Measurements from ENCODE around the gene MXRA8.
"Not testable (repeated sequence)": the region's sequence is repeated elsewhere in the genome, so short reads cannot be mapped to it uniquely, and the experiment has no call there.

The MXRA8 gene

GRCh38 chr1:1318777-1319645, 39.3 kb downstream of the MXRA8 start:
- no peak for DNase-seq

- DNase-seq = no peak
These were observed 40.2 kb downstream of the MXRA8 start for GRCh38 chr1:1318131-1318652.

DNA sequence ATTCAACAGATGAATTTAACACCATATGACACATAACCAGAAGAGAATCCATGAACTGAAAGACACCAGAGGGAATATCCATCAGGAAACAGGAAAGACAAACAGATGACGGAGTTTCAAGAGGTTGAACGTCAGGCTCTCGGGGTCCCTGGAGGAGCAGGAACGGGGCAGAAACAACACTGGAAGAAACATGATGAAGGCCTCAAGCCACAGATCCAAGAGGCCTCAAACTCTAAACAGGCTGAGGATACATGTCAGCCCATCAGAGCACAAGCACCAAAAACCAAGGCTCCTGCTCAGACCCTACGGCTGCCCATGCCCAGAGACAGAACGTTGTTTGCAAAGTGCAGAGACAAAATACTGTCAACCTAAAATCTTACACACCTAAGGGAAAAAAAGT, 40.9 kb downstream of the MXRA8 start:
- DNase-seq = no peak

- not testable (repeated sequence) for DNase-seq
These were observed 42.2 kb downstream of the MXRA8 start for GRCh38 chr1:1316199-1316598.

- no peak for DNase-seq
These were observed 42.9 kb downstream of the MXRA8 start for GRCh38 chr1:1315435-1315954.

DNA sequence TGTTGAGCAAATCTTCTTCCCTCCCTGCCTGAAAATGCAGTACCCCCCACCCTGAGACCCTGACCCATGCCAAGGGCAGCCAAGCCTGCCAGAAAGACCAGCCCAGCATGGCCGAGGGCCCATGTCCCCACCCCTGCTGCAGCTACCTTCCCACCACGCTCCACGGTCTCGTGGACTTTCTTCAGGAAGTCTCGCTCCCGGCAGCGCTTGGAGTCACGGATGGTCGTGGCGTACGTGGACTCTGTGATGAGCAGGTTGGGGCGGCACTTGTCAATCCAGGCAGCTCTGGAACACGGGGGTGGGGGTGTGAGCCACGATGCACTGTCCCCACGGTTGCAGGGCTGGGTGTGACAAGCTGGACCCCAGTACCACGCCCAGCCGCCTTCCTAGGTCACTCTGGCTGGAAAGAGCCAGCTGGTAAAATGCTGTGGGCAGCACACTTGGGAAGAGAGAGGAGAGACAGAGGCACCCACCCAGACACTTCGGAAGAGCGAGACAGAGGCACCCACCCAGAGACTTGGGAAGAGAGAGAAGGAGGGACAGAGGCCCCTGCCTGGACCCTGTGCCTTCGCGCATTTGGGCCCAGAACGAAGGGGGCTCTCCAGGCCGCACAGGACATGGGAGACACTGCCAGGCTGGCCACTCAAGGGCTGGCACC, 43.5 kb downstream of the MXRA8 start:
- DNase-seq = no peak

DNA sequence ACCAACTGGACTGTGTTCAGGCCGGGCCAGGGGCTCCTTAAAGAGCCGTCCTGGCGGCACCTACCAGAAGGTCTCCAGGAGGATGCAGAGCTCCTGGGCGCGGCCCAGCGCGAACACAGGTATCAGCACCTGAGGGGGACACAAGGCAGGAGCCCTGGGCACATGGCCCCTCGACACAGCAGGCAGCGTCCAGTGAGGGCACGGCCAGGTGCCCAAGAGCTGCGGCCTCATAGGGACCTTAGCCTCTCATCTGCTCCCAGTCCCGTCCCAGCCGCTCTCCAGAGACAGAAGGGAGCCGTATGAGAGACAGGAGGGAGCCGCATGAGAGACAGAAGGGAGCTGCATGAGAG, 44.1 kb downstream of the MXRA8 start:
- DNase-seq = no peak

DNA sequence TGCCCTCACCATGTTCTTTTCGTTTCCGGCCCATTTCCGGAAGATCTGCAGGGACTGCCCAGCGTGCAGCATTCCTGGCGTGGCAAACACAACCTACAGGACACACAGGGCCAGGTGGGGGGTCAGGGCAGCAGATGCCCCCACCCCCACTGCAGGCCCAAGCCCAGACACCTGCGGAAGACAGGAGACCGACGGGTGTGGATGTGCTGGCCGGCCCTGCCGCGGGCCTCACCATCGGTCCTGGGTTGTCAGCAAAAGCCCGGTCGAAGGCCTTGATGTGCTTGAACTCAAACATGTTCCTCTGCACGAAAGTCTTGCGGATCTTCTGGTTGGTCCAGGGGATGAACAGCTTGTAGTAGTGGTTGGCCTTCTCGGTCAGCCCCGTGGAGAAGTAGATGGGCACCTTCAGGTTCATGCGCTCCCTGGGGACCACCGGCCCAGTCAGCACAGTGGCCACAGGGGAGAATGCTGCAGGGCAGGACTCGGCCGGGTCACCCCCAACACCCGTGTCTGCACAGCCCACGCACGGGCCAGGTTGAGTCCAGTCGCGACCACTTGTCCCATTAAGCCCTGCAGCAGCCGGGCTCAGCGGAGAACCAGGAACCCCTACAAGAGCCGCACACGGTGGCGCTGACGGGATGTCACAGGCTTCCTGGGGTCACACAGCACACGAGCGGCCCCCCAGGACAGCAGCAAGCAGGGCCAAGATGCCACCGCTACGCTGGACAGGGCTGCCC, 44.7 kb downstream of the MXRA8 start:
- DNase-seq = no peak

- DNase-seq = no peak
These were observed 45.7 kb downstream of the MXRA8 start for GRCh38 chr1:1312450-1313314.

DNA sequence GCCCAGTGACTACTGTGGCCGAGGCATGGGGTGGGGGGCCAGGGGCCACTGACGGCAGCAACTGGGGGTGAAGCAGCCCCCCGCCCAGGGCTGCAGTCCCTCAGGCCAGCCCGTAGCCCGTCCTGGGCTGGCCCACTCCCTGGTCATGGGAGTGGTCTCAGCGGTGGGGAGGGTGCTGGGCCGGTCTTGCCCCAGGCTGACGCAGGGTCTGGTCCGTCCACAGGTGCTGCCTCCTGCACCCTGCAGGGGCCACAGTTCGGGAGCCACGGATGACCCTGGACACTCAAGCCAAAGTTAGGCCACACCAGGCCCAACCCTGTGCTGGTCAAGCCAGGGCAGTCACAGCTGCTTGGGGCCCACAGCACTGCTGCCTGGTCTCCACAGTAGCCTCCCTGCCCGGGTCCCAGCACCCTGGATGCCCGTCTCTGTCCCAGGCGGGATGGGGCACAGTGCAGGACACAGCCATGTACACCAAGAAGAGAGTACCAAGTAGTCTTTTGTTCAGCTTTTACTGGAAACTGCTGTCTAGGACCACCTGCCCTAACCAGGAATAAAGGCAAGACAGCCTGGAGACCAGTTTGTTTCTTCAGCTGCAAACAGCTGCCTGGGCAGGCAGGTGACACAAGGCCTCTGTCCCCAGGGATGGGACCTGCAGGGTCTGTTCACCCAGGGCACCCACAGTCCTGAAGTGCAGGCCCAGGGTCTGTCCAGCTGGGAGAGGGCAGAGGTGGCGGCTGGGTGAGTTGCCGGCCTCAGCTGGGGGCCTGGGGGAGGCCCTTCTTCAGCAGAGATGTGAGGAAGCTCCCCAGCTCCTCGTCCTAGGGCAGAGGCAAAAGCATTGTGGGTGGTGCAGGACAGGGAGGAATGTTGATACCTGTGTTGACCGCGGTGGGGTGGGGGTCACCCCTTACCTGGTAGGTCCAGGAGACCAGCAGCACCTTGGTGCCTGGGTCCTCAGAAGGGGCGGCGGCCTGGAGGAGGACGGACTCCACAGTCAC, 46.9 kb downstream of the MXRA8 start:
- no peak for DNase-seq

DNA sequence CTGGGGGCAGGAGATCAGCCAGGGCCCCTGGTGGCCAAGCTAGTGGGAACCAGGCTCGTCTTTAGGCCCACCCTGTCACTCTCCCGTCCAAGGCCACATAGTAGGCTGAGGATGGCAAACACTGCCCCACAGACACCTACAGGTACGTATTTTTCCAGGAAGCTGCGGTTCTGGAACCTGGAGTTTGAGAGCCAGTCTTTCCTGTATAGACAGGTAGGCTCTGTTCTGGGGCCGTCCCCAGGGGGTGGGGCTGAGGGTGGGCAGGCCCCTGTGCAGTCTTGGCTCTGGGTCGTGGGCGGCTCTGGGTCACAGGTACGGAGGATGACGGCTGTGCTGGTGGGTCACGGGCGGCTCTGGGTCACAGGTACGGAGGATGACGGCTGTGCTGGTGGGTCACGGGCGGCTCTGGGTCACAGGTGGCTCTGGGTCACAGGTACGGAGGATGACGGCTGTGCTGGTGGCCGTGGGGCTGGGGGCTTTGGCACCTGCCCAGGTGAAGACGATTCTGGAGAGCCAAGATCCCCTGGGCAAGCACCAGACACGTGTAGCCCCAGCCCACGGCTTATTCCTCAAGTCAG, 47.8 kb downstream of the MXRA8 start:
- no peak for DNase-seq

DNA sequence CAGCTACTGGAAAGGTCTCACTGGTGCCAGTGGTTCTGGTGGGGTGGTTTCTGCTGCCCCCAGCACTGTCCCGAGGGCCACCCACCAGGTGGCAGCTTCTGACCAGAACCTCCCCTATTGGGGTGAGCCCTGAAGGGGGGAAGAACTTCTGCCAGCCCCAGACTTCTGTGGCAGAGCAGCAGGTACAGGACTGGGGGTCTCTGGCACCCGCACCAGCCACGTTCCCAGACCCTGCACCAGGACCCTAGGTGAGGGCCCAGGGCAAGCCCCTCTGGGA, 48.3 kb downstream of the MXRA8 start:
- no peak for DNase-seq

DNA sequence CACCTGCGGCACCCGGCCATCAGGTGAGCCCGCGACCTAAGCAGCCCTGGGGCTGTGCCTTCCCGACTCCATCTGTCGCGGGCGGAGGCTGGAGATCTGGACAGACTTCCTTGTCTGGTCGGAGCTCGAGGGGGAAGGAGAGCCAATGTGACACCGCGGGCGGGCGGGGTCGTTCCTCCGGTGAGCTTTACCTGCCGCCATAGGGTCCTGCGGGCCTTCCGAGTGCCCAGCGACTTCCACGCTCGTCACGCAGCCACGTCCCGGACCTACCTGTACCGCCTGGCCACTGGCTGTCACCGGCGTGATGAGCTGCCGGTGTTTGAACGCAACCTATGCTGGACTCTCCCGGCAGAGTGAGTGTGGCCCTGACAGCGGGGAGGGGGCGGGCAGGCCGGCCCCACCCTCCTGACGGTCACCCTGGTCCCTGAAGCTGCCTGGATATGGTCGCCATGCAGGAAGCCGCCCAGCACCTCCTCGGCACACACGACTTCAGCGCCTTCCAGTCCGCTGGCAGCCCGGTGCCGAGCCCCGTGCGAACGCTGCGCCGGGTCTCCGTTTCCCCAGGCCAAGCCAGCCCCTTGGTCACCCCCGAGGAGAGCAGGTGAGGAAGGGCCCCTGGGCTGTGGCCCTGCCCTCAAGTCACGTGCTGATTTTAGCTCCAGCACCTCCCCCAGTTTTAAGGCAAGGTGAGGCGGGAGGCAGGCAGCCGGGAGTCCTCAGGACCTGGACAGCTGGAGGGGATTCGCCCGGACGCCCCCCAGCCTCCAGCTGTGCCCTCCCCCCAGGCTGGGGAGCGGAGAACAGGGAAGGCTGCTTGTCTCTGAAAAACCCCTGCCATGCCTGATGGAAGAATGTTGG, 48.9 kb downstream of the MXRA8 start:
- DNase-seq = peak in 3 of 4 experiments; percentile 36 to 48 (median 41)

DNA sequence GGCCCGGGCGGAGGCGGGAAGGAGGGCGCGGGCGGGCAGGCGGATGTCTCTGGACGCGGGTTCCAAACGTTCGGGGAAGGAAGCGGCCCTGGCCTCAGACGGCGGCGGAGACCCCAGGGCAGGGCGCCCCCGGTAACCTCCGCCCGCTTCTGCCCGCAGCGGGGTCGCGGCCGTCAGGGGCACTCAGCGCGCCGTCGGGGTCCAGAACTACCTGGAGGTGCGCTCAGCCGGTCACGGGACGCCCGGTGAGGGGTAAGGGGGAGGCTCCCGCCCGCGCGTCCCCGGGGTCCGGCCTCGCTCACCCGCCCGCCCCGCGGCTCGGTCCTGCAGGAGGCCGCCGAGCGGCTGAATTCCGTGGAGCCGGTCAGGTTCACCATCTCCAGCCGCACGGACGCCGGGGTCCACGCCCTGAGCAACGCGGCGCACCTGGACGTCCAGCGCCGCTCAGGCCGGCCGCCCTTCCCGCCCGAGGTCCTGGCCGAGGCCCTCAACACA, 49.6 kb downstream of the MXRA8 start:
- DNase-seq = peak in 2 of 4 experiments; percentile 16 to 25

DNA sequence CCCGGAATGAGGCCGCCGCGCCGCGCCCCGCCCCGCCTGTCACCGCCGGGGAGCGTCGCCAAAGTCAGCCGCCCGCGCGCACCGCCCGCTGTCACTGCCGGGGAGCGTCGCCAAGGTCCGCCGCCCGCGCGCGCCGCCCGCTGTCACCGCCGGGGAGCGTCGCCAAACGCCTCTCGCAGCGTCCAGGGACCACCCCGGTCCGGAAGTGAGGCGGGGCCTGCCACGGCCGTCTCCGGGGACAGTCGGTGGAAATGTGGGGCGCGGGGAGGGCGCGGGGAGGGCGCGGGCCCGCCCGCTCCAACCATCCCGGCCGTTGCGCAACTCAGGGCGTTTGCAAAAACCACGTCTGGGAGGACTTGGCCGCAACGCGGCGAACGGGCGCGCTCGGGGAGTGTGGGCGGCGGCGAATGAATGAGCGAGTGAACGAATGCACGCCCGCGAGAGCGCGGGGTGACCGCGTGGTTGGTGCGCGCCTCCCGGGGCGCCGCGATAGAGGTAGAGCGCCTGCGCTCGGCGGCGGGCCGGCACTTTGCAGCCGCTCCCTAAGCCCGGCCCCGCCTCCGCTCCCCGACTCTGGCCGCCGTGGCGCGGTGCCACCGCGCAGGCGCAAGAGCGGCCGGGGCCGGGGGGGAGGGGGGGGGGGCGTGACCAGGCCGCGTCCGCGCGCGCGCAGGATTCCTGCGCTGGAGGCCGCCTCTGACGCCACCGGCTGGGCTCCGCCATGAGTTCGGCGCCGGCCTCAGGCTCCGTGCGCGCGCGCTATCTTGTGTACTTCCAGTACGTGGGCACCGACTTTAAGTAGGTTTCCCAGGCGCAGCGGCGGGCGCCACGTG, 50.2 kb downstream of the MXRA8 start, which contains the start of the genes ACAP3 and PUSL1:
TSS of gene ACAP3 (minus strand) at position 8 of the 833 bp plus-strand sequence. CDS start 115 bp downstream, outside the sequence.
TSS of gene PUSL1 (plus strand) at position 675 of the 833 bp plus-strand sequence. CDS start at position 722, 47 bp downstream.
- peak; percentile 93 to 98 (median 96) for DNase-seq

GRCh38 chr1:1307261-1307922, 51.0 kb downstream of the MXRA8 start:
- DNase-seq = peak; percentile 14 to 77 (median 45)

DNA sequence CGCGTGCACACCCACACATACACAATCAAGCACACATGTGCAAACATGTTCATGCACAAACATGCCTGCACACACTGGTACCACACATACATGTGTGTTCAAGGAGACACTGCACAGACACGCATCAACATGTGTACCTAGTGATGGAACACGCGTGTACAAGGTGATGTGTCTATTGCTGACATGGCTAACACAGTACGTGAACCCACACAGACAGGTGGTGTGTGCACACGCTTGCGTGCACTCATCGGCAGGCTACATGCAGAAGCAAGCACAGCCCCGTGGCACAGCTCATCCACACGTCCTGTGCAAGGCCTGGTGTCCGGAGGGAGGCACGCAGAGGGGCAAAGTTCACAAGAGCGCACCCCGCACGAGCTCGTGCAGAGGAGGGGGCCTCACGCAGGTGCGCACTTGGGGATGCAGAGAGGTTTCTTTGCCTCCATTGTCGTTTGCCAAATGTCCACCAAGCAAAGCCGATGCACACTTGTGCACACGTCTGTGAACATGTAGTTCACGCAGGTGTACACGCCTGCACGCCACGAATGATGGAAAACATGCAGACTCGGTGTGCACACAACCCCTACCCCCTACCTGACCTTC, 51.6 kb downstream of the MXRA8 start:
- no peak for DNase-seq
